HG02678 (cell line): ENCODE measurements around the gene DMBT1.
"Not testable (repeated sequence)": the region's sequence is repeated elsewhere in the genome, so short reads cannot be mapped to it uniquely, and the experiment has no call there.

Experiments used
- ATAC-seq: cut with Tn5 transposase; IDR thresholded peaks from one replicate; pipeline ENCODE4 v1.9.1; 2021; ENCODE audit warnings: mild to moderate bottlenecking, moderate library complexity; ENCODE audit not compliant: unreplicated experiment

The DMBT1 gene

GRCh38 chr10:122577311-122577885 is 16.8 kb downstream of the DMBT1 start:
- no peak for ATAC-seq

- not testable (repeated sequence) for ATAC-seq
Observed at GRCh38 chr10:122586070-122586469, 25.5 kb downstream of the DMBT1 start.

DNA sequence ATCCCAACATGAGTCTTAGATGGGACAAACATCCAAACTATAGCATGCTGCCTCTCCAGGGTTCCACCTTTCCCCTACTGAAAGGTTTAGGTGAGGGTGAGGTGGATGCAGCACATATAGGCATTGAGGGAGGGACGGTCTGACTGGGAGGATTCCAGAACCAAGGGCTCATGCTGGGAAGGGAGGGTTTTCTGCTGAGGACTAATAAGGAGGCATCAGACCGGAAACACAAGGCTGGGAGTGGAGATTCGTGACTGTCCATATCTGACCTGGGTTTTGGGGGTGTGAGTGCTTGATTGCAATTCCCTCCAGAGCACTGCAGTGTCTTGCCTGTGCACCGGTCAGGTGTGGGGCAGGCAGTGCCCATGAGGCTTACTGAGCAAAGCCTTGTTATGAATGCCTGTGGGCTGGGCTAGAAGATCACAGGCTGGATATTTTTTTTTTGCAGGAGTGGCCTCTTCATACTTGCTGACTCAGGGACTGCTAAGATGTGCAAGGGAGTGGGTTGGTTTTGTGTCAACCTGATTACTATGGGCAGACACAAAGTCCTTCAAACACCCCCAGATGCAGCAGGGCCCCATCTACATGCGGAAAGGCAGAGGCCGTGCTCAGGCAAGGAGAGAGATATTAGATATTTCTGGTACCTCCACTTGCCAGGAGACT is 26.7 kb downstream of the DMBT1 start:
- ATAC-seq = no peak

GRCh38 chr10:122588381-122588780 is 27.8 kb downstream of the DMBT1 start:
- ATAC-seq = no peak

GRCh38 chr10:122590153-122590552 is 29.6 kb downstream of the DMBT1 start:
- ATAC-seq = no peak

GRCh38 chr10:122591736-122592135 is 31.2 kb downstream of the DMBT1 start:
- ATAC-seq = no peak

DNA sequence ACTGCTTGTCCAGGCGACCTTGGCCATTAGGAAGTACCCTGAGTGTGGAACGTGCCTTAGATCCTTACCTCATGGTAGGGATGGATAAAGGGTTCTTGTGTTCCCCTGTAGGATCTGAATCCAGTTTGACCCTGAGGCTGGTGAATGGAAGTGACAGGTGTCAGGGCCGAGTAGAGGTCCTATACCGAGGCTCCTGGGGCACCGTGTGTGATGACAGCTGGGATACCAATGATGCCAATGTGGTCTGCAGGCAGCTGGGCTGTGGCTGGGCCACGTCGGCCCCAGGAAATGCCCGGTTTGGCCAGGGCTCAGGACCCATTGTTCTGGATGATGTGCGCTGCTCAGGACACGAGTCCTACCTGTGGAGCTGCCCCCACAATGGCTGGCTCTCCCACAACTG is 31.6 kb downstream of the DMBT1 start:
- ATAC-seq = no peak

DNA sequence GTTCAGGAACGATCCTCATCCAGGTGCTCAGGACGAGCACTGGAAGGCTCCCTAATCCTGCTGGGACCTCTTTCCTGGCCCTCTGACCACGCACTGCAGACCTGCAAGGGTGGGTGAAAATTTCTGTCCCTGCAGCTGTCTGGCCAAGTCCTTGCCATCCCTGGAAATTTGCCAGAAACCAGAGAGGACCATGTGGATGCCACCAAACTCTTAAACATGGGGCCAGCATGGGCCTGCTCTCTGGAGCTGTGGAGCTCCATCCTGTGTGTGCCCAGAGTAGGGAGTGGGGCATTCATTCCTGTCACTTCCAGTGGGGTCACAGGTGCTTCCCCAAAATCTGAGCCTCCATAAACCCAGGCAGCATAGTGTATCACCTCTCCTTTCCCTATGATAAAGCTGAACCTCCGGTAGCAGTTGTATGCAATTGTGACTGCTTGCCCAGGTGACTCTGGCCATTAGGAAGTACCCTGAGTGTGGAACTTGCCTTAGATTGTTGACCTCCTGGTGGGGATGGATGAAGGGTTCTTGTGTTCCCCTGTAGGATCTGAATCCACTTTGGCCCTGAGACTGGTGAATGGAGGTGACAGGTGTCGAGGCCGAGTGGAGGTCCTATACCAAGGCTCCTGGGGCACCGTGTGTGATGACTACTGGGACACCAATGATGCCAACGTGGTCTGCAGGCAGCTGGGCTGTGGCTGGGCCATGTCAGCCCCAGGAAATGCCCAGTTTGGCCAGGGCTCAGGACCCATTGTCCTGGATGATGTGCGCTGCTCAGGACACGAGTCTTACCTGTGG is 57.1 kb downstream of the DMBT1 start:
- no peak for ATAC-seq

DNA sequence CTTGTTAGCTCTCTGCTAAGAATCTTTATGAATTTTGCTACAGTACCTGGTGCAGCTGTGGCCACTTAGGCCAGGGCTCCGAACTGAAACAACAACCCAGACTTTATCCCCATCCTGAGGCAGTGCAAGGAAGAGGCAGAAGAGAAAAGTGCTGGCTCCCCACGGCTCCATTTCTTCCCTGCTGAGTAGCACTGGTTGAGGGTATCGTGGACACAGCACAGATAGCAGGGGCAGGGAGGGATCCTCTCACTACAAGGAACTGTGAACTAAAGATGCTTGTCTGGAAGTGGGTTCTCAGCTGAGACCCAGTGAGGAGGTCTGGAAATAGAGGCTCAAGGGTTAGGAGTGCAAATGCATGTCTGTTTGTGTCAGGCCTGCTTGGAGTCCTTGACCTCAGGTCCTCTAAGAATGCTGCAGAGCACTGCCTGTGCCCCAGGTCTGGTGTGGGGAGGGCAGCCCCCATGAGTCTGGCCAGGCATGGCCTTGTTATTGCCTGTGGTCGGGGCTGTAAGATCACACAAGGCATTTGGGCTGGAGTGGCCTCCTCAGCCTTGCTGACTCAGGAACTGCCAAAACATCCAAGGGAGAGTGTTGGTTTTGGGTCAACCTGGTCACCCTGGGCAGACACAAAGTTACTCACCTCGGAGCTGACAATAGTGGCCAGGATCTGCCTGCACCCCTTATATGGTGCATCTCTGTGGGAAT is 58.1 kb downstream of the DMBT1 start:
- no peak for ATAC-seq

- ATAC-seq = not testable (repeated sequence)
Observed at GRCh38 chr10:122620961-122621360, 60.4 kb downstream of the DMBT1 start.

- ATAC-seq = no peak
Observed at GRCh38 chr10:122624546-122624945, 64.0 kb downstream of the DMBT1 start.

GRCh38 chr10:122630526-122630925 is 70.0 kb downstream of the DMBT1 start:
- ATAC-seq = no peak

DNA sequence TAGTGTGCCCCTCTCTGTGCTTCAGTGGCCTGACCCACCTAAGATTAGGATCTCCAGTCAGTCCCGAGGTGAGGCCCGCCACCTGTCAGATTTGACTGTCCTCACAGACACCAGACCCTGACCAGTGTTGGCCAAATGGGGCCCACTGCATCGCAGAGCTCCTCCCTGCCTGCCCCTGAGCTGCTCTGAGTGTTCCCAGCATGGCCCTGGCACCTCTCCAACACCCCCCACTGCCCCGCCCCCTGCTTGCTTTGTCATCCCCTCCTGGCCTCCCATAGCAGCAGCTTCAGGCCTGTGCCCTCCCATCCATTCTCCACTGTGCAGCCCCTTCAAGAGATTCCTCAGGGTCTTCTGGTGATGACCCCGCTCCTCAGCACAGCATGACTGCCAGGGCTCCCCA is 71.5 kb downstream of the DMBT1 start:
- ATAC-seq = no peak

DNA sequence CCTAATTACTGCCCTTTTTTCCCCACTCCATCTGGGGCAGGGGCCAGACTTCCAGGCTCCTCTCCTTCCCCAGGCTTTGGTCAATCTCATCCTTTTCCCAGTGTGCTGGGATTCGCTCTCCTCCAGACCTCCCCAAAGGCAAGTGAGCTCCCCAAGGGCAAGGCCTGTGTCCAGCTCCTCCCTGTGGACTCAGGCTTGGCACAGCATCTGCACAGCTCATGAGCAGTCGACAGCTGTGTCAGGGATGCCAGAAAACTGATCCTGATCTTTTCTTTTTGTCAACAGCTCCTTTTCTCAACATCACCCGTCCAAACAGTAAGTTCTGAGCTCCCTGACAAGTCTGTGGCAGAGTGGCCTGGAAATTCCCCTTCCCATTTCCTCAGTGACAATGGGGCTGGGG is 72.0 kb downstream of the DMBT1 start:
- no peak for ATAC-seq

DNA sequence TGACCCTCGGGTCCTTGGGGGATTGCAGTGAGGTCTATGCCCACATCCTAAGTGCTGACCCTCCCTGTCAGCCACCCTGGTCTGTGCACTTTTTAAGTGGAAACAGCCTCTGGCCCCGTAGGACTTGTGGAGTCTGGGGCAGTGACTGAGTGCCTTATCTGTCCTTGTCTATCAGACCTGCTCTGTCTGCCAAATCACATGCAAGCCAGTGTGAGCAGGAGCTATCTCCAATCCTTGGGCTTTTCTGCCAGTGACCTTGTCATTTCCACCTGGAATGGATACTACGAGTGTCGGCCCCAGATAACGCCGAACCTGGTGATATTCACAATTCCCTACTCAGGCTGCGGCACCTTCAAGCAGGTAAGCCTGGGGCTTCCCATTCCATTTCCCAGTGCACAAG is 76.4 kb downstream of the DMBT1 start:
- no peak for ATAC-seq

GRCh38 chr10:122637376-122637775 is 76.8 kb downstream of the DMBT1 start:
- ATAC-seq = no peak

DNA sequence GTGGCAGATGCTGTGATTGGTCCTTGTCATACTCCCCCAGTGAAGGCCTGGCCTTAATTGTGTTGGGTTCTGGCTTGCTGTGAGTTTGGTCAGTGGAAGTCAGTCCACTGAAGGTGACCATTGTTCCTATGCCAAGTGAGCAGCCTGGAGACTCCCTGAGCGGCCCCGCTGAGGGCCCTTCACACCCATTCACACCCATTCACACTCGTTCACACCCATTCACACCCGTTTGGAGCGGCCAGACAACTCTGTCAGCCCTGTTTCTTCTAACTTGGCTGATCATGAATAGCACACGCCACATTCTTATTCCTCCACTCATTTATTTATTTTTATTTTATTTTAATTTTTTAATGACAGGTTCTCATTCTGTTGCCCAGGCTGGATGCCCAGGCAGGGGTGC is 77.6 kb downstream of the DMBT1 start:
- ATAC-seq = no peak

- no peak for ATAC-seq
Observed at GRCh38 chr10:122639801-122640200, 79.2 kb downstream of the DMBT1 start.

DNA sequence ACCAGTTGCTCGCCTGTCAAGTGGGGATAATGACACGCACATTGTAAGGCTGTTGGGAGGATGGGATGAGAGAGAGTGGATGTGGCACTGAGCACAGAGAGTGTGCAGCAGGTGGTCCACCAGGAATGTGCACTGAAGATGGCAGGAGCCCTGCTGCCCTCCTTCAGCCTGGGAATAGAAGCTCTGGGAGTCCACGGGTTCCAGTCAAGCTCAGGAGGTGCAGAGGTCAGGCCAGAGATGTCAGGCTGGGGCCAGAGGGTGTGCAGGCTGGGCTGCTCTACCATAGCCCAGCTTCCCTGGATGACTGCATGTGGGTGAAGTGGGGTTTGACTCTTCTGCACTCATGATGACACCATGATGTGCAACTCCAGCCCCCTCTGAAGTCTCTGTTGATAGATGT is 80.4 kb downstream of the DMBT1 start:
- no peak for ATAC-seq

DNA sequence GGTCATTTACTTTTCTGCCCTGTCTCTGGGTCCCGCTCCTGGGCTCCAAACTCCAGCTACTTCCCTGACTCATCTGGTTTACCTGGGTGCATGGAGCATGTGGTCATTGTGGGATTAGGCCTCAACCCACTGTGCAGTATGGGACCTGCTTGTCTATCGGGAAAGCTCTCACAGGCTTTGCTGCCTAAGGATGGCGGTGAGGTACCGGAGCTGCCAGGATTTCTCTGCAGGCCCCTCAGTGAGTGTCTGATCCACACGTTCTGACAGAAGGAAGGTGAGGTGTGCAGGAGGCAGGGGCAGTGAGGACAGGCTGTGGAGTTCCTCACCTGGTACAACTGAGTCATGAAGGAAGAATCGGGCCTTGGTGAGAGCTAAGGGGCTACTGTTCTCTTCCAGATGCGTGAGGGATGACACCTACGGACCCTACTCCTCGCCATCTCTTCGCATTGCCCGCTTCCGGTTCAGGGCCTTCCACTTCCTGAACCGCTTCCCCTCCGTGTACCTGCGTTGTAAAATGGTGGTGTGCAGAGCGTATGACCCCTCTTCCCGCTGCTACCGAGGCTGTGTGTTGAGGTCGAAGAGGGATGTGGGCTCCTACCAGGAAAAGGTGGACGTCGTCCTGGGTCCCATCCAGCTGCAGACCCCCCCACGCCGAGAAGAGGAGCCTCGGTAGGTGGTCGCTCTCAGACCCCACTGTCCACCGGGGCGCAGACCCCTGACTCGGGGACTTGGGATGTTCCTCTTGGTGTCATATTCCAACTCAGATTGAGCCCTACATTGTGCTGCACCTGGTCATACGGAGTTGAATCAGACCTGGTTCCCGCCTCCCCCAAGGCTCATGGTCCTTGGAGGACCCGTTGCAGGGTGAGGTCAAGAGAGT is 82.4 kb downstream of the DMBT1 start:
- no peak for ATAC-seq
